Left kidney (tissue), 2 donors: ENCODE data around the gene SERPINA12. TPM values are rescaled to one million over a fixed set of nuclear protein-coding genes. Genes with fewer than 3 reads are reported as not detected.
A peak's percentile ranks its signal among the peaks of the same experiment; 100 is the strongest.
"Not testable (repeated sequence)": the region's sequence is repeated elsewhere in the genome, so short reads cannot be mapped to it uniquely, and the experiment has no call there.

ENCODE experiments used
- DNase-seq: peaks from one replicate; pipeline ENCODE4 v3.0.0-alpha.2; 2013
- polyA plus RNA-seq: library from polyadenylated mRNA; unstranded; fragments of 120-200 nt; gene quantifications from one replicate; pipeline ENCODE4 v1.2.1, GENCODE V29; 2013; ENCODE audit not compliant: insufficient read length

Gene SERPINA12
- polyA plus RNA-seq, 1 donor, result 0.91 TPM

DNA sequence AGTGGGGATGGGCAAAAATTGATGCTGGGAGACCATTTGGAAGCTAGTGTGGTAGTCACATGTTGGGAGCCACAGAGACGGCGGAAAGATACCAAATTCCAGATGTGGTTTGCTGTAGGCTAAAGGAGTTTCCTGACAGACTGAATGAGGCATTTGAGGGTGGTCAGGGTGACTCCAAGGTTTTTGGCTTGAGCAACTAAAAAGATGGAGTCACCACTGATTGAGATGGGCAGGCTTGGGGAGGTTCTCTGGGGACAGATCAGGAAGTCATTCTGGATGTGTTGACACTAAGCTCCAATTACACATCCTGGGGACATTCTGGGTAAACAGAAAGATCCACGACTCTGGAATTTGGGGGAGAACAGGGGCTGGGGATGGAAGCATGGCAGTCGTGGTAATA is 17.8 kb downstream of the SERPINA12 start:
- no peak for DNase-seq

DNA sequence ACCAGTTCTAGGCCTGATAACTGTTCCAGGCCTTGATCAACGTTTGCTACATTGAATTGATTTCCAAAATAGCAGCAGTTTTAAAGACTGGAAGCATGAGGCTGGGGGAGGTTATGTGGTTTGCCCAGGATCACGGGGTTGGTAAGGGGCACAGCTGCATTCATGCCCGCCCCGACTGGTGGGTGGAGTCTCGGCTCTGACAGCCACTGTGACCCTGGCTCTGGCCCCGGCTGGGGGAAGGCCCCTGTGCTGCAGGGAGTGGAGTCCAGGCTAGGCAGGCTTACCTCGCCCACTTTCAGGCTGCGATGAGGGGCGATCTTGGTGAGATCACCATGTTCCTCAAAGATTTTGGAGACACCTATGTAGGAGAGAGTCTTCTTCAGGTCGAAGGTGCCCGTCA is 19.9 kb downstream of the SERPINA12 start:
- no peak for DNase-seq

DNA sequence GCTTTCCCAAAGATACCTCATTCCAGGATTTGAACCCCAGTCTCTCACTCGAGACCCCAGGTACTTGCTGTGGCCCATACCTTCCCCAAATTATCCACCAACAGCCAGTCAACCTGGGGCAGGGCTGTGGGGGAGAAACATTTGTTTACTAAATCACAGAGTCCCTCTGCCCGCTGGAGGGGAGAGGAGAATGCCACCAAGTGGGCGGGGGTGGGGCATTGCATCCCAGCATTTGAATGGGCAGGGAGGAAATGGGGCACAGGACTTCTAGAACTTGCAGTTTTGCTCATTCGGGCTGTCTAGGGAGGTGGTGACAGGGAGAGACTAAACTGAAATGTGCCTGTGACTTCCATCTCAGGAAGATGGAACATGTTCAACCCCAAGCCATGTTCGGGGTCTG is 22.4 kb downstream of the SERPINA12 start:
- DNase-seq, result no peak

DNA sequence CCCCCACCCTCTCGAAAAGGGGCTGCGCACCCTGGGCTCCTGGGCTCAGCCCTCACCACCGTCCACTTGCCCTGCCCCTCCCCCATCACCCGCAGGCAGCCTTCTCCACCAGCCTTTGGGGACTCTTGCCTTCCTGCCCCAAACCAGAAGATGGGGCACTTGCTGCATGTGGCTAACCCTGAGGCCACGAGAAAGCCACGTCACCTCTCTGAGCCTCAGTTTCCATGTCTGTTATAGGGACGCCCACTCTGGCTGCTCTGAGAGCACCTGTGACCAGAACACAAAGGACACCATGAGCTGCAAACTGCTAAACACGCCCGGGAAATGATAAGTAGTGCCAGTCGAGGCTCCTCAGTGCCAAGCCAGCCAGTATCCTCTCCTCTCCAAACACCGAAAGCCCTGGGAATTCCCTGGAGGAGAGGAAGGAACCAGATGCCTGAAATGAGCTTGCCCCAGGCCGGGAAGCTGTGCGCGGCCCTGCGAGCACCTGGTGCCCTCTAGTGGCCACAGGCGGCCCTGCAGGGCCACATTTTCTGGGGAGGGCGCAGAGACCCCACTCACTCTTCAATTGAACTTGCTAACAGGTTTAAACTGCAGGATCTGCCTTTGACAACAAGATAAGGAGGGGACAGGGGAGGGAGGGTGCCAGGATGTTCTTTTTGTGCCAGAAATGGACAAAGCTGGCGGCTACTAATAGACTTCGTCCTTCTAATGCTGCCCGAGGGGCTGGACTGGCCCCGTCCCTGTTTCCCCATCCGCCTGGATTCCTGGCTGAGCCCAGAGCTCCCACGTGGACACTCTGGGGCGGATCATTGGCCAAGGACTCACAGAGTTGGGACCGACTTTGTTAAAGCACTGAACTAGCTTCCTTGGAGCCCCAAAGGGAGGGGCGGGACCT is 23.1 kb downstream of the SERPINA12 start:
- peak; percentile 46 for DNase-seq

DNA sequence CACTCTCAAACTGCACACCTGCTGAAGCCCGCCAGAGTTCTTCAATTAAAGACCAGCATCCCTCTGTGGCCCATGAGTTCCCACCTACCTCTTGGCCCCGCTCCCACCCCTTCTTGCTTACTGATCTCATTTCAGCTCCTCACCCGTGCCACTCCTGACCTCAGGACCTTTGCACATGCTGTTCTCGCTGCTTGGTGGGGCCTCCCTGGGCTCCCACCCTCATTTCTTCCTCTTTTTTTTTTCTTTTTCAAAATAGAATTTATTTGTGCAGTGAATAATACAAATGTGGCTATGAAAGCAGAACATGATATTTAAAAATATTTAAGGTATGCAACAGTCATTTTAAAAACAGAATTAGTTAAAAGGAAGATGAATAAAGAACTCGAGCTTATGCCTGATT is 24.8 kb downstream of the SERPINA12 start:
- DNase-seq, result no peak

DNA sequence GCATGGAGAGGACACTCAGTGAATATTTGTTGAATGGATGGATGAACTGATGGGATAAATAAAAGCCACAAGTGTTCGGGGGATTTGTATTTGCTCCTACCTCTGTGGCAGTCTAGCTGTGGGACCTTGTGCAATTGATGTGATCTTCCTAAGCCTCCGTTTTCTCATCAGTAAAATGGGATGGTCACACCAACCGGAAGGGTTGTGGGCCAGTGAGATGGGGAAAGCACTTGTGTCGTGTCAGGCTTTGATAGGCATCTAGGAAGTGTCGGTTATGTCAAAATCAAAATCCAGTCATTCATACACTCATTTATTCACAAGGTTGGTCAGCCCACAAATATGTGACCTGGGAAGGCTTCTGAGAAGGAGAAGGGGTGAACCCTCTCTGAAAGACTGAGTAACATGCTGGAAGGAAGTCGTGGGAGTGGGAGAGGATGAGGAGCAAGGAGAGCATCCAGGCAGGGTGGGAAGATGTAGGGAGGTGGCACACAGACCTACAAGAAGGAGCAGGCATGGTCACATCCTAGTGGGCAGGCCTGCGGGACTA is 25.5 kb downstream of the SERPINA12 start:
- no peak for DNase-seq

DNA sequence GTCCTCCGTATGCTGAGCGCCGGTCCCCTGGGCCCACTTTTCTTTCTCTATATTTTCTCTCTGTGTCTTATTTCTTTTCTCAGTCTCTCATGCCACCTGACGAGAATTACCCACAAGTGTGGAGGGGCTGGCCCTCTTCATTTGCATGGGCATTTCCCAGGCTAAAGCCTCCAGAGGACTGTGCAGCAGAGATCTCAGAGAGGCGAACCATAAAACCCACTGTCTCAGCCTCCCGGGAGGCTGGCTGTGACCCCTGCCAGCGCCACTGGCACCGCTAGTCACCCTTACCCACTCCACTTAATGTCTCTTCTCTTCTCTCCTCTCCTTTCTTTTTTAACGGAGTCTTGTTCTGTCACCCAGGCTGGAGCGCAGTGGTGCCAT is 26.2 kb downstream of the SERPINA12 start:
- DNase-seq, result no peak

DNA sequence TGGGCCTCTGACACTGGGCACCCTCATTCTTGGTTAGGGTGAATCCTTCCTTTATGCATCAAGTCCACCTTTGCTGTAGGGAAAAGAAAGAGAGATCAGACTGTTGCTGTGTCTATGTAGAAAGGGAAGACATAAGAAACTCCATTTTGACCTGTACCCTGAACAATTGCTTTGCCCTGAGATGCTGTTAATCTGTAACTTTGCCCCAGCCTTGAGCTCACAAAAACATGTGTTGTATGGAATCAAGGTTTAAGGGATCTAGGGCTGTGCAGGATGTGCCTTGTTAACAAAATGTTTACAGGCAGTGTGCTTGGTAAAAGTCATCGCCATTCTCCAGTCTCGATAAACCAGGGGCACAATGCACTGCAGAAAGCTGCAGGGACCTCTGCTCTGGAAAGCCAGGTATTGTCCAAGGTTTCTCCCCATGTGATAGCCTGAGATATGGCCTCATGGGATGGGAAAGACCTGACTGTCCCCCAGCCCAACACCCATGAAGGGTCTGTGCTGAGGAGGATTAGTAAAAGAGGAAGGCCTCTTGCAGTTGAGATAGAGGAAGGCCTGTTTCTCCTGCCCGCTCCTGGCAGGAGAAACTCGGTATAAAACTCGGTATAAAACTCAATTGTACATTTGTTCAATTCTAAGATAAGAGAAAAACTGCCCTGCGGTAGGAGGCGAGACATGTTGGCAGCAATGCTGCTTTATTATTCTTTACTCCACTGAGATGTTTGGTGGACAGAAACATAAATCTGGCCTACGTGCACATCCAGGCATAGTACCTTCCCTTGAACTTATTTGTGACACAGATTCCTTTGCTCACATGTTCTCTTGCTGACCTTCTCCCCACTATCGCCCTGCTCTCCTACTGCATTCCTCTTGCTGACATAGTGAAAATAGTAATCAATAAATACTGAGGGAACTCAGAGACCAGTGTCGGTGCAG is 26.9 kb downstream of the SERPINA12 start:
- DNase-seq, result not testable (repeated sequence)

DNA sequence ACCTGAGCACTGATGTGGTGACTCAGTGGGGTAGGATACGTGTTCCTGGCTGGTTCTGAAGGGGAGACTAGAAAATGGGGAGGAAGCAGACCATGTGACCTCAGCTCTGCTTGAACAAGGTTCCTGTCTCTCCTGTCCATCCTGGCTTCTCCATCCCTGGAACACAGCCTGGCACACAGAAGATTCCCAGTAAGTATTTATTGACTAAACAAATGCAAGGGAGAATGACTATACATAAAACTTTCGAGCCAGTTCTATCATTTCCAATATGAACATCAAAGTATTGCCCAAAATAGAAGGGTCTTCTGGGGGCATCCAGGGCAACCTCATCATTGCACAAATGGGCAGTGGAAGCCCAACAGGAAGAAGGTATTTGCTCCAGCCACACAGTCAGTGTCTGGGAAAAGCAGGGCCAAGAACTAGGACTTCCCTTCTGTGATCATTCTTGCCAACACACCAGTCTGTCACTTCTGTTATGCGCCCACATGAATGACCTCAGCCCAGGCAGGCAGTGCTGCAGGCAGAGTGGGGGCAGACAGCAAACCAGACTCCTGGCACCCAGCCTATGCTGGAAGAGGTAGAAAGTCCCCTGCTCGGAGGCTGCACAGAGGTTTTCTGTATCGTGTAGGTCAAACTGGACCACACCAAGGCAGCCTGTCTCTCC is 27.7 kb downstream of the SERPINA12 start:
- no peak for DNase-seq

DNA sequence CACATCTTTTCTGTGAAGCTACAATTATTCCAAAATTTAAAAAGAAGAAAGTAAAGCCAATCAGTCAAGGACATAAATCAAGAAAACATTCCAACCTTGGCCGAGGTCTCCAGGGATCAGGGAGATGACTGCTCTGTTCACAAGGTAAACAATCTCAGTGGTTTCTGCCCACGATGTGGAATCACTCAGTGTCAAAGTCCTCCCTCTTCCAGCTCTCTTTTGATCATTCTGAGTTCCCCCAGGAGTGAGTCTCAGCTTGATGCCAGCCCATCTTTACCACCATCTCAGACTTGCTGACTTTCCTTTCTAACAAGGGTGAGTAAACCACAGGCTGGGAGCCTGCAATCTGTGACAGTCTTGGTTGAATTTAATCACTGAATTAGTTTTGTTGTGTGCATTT is 28.5 kb downstream of the SERPINA12 start:
- peak; percentile 36 for DNase-seq

DNA sequence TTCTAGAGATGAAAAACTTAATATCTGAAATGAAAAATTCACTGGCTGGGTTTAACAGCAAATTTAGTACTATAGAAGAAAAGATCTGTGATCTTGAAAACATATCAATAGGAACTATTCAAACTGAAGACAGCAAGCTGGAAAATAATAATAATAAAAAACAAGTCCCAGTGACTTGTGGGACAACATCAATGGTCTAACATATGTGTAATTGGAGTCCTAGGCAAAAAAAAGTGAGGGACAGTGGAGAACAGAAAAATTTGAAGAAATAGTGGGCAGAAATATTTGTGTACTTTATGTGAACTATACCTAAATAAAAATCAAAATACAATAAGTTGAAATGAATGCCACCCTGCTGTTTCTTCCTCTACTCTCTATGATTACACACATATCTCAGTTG is 30.8 kb downstream of the SERPINA12 start:
- DNase-seq, result no peak

DNA sequence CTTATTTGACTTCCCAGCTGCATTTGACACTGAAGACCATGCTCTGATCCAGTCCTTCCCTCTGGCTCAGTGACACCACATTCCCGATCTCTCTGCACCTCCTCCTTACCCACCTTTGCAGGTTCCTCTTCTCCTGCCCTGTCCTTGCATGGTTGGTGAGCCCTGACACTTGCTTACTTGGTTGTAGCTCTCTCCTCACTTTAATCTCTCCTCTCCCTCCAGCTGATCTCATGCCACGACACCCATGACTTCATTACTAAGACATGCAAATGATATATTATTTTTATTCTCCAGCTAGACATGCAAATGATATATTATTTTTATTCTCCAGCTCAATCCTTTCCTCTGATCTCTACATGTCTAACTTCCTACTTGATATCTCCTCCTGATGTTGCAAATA is 33.2 kb downstream of the SERPINA12 start, which contains the start of gene SERPINA9:
Gene SERPINA9 (minus strand): TSS at position 175 of the 400 bp plus-strand sequence. CDS start 6,357 bp downstream, outside the sequence.
- no peak for DNase-seq

DNA sequence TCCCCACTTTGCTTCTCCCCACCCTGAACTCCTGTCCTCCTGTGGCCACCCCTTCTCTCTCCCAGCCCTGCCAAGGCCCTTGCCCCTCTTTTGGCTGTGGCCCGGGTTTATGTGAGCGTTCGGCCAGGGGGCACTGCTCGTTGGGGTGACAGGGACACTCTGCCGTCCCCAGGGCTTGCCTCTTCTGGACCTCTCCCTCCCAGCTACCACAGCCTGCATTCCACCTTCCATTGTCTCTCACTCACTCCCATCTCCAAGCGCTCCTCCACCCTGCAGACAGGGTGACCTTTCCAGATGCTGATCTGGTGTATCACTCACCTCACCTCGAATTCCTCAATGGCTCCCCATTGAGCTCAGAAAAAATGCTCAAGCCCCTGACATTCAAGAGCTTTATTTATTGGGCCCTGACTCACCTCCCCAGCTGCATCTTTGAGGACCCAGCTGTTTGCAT is 34.7 kb downstream of the SERPINA12 start:
- no peak for DNase-seq

DNA sequence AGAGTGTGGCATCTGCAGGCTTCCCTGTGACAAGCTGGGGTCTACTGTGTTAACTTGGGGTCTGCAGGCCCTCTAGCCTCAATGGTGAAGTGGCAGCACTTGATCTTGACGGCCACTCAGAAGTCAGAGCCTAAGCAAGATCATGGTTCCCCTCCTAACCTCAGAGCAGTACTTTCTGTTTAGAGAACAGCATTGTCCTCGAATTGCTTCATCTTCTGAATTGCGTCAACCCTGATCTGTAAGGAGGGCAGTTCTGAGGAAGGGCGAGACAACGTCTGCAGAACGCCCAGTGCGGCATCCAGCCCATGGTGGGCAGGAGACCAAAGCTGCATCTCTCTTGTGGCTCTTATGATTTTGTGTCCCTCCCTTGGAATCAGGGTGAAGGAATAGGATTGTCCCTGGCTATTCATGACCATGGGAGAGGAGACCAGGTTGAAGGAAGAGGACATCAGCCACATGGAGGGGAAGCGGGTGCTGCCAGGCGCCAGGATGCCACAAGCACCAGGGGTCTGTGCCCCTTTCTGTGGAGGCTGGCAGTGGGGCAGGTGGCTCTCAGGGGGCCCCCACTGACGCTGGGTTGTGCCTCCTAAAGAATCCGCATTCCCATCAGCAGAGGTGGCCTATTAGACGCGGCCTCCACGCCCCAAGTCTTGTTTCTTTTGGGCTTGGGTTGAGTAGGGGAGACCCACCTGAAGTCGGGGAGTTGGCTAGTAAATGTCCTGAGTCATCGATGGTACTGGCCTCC is 35.4 kb downstream of the SERPINA12 start:
- no peak for DNase-seq

DNA sequence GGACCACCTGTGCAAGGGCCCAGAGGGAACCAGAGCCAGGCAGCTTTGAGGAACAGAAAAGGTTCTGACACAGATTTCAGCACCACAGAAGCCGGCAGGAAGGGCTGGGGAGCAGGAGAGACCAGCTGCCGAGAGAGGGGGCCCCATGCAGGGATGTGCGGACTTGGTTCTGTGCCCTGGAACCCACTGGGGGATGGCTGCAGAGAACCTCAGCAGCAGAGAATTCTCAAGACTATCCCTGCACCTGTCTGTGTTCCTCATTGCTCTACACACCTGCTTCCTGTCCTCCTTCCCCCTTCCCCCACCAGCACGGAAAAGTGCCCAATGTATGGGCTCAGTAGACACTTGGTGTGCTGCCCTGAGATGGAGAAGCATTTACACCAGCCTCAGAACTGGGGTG is 36.4 kb downstream of the SERPINA12 start:
- no peak for DNase-seq

DNA sequence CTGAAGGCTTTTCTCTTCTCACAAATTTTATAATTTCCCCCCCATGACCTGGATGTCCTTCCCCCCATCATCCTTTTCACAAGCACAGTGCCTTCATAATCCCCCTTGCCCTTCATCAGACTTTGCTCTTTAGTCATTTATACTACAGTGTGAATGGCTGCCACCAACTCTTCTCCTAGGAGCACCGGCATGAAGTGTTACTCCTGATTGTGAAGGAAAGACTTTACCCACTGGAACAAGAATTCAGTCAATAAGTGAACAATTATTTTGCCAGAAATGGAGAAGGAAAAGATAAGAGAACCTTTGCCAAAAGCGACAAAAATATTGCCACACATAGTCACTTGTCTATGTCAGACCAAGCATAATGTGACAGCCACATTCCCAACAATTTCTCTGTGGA is 38.2 kb downstream of the SERPINA12 start:
- no peak for DNase-seq

DNA sequence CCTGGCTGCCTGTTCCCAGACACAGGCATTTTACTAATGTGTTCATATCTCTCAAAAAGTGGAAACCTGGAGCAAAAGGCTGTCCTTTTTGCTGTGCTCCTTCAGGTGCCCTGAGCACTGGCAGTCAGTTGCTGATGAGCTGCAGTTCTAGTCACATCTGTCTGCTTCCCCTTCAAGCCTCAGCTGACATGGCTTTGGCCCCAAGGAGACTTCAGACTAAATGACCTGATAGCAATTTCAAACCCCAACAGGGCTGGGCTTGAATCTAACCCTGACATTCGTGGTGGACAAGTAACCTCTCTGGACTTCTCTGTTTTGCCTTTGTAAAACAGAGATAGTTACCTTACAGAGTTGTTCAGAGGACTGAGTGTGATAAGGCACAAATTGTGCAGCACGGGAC is 39.0 kb downstream of the SERPINA12 start:
- no peak for DNase-seq

DNA sequence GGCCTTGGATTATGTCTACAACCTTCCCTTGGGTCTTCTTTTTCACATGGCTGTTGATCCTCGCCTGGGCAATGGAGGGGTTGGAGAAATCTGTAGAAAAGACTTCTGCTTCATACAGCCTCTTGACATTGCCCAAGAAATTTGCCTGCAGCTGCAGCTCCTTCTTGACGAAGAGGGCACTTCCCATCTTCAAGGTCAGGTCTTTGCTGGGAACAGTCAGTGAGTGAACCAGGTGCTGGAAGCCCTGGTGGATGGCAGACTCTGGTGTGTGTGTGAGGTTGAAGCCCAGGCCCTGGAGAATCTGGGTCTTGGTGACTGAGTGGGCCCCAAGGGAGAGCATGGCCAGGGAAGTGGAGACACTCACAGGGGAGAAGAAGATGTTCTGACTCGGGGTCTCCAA is 40.0 kb downstream of the SERPINA12 start:
- DNase-seq, result no peak

DNA sequence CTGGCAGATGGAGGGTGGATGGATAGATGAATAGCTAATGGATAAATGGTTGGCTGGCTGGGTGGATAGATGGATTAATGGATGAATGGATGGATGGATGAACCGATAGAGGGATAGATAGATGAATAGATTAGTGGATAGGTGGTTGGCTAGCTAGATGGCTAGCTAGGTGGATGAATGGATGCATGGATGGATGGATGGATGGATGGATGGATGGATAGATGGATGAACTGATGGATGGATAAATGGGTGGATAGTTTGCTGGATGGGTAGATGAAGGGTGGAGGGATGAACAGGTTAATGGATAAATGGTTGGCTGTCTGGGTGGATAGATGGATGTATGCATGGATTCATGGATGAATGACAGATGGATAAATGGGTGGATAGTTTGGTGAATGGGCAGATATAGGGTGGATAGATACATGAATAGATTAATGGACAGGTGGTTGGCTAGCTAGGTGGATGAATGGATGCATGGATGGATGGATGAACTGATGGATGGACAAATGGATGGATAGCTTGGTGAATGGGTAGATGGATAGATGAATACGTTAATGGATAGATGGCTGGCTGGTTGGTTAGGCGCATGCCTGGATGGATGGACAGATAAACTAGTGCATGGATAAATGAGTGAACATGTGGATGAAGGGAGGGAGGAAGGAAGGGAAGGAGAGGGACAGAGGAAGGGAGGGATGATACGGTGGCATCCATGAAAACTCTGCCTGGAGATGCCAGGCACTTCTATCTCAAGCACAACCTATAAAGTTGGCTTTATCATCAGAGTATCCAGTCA is 41.3 kb downstream of the SERPINA12 start:
- DNase-seq, result no peak

DNA sequence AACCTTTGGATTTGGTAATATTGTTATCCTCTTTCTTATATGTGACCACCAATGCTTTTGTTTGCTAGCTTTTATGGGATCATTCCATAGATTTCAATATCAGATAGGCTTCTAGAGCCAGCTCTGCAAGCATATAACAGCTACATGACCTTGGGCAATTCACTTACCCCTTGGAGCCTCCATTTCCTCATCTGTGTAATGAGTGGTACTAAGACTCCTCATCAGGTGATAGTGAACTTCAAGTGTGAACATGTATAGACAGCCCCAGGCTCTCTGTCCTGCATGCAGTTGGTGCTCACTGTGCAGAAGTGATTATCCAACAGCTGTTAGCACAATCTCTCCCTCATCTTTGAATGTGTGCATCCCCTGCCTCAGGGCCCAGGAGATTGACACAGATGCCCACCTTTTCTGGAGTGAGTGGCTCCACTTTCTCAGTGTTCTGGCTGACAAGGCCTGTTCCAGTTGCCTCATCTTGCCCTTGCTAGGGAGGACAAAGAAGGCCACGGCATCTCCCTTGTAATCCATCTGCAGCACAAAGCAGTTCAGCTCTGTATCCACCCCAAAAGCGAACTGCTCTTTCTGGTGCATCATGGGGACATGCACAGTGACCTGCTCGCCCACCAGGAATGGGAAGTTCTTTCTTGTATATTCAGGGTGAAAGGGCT is 42.4 kb downstream of the SERPINA12 start:
- no peak for DNase-seq
